Measurements from ENCODE around the gene IL20RA.

DNA sequence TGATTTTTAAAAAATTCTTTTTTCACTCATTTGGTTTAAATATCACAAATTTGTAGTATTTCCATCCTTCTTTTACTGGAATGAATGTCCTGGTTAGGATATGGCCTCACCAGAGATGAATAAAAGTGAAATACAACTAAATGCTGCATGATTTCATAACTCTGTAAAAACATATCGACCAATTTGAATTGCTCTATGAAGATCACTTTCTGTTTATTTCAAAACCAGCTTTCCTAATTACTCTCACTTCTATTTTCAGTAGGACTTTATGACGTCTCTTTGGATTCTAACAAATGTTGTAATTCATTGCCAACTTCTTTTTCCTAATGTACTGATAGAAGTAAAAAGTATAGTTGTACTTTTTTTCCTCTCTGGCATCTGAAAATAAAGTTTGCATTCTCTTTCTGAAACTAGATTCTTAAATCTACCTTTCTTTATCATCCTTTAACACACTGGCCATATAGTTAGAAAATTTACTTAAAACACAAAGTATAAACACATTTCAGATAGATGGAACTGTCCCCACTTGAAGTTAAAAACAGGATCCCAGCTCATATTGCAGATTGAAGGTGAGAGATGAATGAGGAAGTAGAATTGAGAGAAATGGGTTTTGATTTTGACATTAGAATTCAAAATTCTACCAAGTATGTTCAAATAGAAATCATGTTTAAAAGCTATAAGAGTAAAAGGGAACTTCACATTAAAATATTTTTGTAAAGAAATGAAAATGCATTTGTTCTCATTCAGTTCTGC lies 40.3 kb upstream of the IL20RA start:
- no peak for TF ChIP-seq CREB1 (IDR thresholded peaks at IDR 0.05; ENCODE audit: low read depth)
- no peak for TF ChIP-seq EP300 (IDR thresholded peaks at IDR 0.05; ENCODE audit: borderline replicate concordance)
- no peak for TF ChIP-seq TEAD4 (IDR thresholded peaks at IDR 0.05)
- TF ChIP-seq, protein P1, sequence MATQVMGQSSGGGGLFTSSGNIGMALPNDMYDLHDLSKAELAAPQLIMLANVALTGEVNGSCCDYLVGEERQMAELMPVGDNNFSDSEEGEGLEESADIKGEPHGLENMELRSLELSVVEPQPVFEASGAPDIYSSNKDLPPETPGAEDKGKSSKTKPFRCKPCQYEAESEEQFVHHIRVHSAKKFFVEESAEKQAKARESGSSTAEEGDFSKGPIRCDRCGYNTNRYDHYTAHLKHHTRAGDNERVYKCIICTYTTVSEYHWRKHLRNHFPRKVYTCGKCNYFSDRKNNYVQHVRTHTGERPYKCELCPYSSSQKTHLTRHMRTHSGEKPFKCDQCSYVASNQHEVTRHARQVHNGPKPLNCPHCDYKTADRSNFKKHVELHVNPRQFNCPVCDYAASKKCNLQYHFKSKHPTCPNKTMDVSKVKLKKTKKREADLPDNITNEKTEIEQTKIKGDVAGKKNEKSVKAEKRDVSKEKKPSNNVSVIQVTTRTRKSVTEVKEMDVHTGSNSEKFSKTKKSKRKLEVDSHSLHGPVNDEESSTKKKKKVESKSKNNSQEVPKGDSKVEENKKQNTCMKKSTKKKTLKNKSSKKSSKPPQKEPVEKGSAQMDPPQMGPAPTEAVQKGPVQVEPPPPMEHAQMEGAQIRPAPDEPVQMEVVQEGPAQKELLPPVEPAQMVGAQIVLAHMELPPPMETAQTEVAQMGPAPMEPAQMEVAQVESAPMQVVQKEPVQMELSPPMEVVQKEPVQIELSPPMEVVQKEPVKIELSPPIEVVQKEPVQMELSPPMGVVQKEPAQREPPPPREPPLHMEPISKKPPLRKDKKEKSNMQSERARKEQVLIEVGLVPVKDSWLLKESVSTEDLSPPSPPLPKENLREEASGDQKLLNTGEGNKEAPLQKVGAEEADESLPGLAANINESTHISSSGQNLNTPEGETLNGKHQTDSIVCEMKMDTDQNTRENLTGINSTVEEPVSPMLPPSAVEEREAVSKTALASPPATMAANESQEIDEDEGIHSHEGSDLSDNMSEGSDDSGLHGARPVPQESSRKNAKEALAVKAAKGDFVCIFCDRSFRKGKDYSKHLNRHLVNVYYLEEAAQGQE (IDR thresholded peaks at IDR 0.05; ENCODE audit: low read depth) = no peak
- no peak for TF ChIP-seq TAF1 (IDR thresholded peaks at IDR 0.05; ENCODE audit: low read depth)
- no peak for TF ChIP-seq YY1 (IDR thresholded peaks at IDR 0.05; ENCODE audit: low read depth)
- no peak for TF ChIP-seq FOXM1 (IDR thresholded peaks at IDR 0.05; ENCODE audit: borderline replicate concordance, low read depth)
- no peak for TF ChIP-seq RAD21 (IDR thresholded peaks at IDR 0.05; ENCODE audit: low read depth)
- no peak for TF ChIP-seq CEBPB (IDR thresholded peaks at IDR 0.05)
- no peak for TF ChIP-seq ZBTB7A (IDR thresholded peaks at IDR 0.05; ENCODE audit: low read depth)

Measured in Ishikawa (cell line).